GM19351 (cell line): ENCODE measurements around the gene SELENOF.

Experiments
- ATAC-seq: cut with Tn5 transposase; IDR thresholded peaks from one replicate; pipeline ENCODE4 v1.9.1; 2021; ENCODE audit warnings: mild to moderate bottlenecking, moderate library complexity; ENCODE audit not compliant: unreplicated experiment

The SELENOF gene

GRCh38 chr1:86913896-86914600 lies at the start of gene SELENOF:
Gene SELENOF (minus strand): TSS chr1:86914126. CDS start chr1:86914111, 15 bp downstream.
- peak; percentile 80 for ATAC-seq

DNA sequence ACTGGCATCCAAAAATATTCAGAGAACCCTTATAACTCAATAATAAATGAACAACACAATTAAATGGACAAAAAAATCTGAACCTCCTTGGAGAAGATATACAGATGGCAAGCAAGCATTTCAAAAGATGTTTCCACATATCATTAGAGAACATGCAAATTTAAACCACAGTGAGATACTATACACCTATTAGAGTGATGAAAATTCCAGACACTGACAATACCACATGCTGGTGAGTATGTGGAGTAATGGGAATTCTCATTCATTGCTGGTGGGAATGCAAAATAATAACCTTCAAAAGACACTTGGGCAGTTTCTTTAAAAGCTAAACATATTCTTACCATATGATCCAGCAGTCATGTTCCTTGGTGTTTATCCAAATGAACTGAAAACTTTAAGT lies 46.6 kb upstream of the SELENOF start:
- no peak for ATAC-seq

DNA sequence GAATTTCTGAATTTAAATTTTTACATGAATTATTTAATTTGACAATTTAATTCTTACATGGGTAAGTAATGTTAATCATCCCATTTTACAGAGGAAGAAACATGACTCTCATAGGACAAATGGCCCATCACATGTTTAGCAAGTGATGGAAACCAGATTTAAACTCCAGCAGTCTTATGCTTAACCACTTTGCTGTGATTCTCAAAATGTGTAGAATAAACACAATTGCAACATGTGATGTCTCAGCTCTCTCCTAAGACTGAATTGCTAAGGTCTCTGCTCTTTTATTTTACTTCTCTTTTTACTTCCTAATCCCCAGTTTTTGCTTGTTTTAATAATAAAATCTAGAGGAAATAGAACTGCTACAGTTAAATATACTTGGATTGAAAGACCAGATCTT lies 43.3 kb upstream of the SELENOF start:
- ATAC-seq = no peak

DNA sequence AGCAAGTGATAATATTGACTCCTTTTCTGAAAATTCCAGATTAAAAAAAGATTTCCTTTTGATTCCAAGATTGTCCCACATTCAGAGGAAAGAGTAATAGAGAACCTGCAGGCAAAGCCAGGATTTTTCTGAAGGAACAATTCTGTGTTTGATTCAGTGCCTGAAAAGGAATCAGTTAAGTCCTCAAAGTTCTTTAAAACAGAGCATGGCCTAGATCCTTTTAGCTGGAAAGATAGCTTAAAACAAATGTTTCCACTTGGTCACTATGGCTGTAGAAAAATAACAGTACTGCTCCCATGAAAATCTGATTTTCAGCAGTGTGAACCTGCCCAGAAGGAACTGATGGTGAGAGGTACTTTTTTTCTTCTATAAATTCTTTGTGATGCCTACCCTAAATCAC lies 42.3 kb upstream of the SELENOF start:
- no peak for ATAC-seq

GRCh38 chr1:86955678-86956077 lies 41.8 kb upstream of the SELENOF start:
- no peak for ATAC-seq

DNA sequence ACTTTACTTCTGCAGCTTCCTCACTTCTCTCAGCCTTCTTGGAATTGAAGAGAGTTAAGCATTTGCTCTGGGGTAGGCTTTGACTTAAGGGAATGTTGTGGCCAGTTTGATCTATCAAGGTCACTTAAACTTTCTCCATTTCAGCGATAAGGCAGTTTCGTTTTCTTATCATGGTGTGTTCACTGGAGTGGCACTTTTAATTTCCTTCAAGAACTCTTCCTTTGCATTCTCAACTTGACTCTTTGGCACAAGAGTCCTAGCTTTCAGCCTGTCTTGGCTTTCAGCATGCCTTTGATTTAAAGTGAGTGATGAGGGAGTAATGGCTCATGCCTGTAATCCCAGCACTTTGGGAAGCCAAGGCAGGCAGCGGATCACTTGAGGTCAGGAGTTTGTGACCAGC lies 39.2 kb upstream of the SELENOF start:
- ATAC-seq = no peak

- ATAC-seq = no peak
Measured at GRCh38 chr1:86951430-86951829, 37.5 kb upstream of the SELENOF start.

- no peak for ATAC-seq
Measured at GRCh38 chr1:86950712-86951419, 36.9 kb upstream of the SELENOF start.

DNA sequence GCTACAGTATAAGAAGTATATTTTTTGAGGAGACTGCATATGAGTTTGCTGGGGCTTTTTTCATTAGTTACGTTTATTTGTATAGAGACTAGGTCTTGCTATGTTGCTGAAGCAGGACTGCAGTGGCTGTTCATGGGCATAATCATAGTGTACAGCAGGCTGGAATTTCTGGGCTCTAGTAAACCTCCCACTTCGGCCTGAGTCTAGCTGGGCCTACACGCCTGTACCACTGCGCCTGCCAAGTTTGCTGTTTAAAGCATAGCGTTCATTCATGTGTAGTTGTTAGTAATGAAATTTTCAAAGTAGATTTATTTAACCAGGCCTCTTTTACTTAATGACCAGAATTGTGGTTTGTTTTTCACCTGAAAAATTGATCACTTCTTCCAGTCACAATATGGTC lies 34.3 kb upstream of the SELENOF start:
- no peak for ATAC-seq

DNA sequence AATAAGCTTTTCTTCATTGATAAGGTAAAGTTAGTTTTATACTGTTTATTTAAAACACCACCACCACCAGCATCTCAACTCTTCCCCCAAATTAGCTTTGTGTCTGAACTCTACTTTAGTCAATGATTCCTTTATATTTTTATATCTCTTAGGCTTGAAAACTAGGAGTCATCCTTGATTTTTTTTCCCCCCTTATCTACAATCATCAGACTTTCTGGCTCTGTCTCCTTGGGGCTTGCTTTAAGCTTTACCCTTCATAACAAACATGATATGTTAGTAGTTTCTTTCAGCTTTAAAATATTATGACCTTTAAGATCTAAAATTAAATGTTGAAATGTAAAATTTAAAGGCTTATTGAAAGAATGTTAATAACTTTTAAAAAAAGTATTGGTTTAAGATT lies 28.8 kb upstream of the SELENOF start:
- no peak for ATAC-seq

- no peak for ATAC-seq
Measured at GRCh38 chr1:86942042-86942441, 28.1 kb upstream of the SELENOF start.

DNA sequence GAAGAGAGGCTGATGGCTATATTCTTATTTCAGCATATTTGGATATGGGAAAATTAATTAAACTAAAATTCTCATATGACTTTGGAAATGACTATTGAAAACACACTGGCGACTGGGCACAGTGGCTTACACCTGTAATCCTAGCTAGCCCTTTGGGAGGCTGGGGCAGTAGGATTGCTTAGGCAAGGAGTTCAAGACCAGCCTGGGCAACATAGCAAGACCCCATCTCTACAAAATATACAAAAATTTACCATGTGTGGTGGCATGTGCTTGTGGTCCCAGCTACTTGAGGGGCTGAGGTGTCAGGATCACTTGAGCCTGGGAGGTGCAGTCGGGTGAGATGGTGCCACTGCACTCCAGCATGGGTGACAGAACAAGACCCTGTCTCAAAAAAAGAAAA lies 26.7 kb upstream of the SELENOF start:
- no peak for ATAC-seq

DNA sequence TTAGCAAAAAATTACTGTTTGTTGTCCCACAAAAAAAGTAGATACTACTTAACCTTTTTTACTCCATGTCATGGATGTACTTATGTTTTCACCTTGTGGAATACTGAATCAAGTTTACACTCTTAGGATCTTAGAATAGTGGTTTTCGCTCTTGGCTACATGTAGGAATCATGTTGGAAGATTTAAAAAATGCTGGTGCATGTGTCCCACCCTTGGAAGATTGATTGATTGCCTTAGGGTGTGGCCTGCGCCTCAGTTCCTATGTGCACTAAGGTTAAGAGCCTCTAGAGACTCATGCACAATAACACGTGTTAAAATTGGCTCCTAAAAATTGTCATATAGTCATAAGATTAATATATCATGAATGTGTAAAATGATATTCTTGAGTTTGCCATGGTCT lies 25.5 kb upstream of the SELENOF start:
- ATAC-seq = no peak

DNA sequence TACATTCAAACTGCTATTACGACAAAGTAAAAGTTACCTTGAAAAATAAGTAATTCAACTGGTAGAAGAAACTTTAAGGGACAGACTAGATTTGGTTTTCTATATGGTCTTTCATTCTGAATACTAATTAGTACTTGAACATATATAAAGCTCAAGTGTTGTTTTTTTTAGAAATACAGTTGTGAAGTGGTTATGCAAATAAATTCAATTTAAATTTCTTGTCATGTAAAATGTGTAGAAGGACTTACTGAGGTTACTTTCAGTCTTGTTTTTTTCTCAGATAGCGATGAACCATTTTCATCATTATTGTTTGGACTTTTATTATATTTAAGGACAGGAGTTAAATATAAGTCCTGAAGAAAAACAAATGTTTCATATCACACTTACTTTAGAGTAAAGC lies 24.9 kb upstream of the SELENOF start:
- ATAC-seq = no peak

GRCh38 chr1:86938450-86938849 lies 24.5 kb upstream of the SELENOF start:
- ATAC-seq = no peak

GRCh38 chr1:86933562-86934377 lies 19.8 kb upstream of the SELENOF start:
- no peak for ATAC-seq

DNA sequence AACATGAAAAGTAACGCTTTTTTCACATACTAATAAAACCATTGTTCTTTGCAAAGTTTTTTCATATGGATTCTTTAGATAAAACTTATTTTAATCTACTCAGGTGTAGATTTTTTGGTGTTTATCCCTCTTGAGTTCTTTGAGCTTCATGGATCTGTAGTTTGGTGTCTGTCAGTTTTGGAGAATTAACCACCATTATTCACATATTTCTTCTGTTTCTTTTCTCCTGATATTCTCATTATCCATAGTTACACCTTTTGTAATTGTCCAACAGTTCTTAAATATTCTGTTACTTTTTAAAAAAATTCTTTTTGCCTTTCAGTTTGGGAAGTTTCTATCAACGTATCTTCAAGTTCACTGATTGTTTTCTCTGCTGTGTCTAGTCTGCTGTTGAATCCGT lies 19.1 kb upstream of the SELENOF start:
- no peak for ATAC-seq

GRCh38 chr1:86928819-86929218 lies 14.9 kb upstream of the SELENOF start:
- no peak for ATAC-seq

GRCh38 chr1:86926883-86927282 lies 13.0 kb upstream of the SELENOF start:
- no peak for ATAC-seq

DNA sequence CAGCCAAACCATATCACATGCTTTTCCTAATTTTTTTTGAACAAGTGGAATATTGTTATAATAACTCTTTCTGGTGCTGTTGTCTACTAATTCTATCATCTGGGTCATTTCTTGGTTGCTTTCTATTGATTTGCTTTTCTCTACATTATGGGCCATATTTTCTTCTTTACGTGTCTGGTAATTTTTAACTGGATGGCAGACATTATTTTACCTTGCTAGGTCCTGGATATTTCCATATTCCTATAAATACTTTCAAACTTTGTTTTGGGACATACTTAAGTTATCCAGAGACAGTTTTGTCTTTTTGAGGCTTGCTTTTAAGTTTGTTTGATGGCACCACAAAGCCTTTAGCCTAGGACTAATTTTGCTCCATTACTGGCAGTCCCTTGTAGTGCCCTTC lies 11.8 kb upstream of the SELENOF start:
- ATAC-seq = no peak

GRCh38 chr1:86924324-86924960 lies 10.5 kb upstream of the SELENOF start:
- no peak for ATAC-seq
